ENCODE results near the gene ERBB2. TPM values are rescaled to one million over a fixed set of nuclear protein-coding genes. Genes with fewer than 3 reads are reported as not detected.

The ERBB2 gene
- polyA plus RNA-seq, 1 donor from 2014 or later = 0.79 TPM

DNA sequence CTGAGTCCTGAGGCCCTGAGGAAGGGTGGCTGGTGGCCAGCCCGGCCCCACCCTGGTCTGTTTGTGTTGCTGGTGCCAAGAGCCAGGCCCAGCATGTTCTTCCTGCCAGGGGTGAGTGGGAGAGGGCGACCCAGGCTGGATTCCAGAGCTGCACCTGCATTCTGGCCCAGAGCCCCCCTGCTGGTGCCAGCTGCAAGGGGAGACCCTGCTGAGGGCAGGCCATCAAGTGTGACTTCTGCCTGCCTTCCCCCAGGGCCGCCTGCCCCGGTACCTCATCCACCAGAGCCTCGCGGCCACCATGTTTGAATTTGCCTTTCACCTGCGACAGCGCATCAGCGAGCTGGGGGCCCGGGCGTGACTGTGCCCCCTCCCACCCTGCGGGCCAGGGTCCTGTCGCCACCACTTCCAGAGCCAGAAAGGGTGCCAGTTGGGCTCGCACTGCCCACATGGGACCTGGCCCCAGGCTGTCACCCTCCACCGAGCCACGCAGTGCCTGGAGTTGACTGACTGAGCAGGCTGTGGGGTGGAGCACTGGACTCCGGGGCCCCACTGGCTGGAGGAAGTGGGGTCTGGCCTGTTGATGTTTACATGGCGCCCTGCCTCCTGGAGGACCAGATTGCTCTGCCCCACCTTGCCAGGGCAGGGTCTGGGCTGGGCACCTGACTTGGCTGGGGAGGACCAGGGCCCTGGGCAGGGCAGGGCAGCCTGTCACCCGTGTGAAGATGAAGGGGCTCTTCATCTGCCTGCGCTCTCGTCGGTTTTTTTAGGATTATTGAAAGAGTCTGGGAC is 37.1 kb upstream of the ERBB2 start:
- H3K4me1 Mint-ChIP-seq = peaks cover 0 to 8% (median 3%) of the 10 kb centered on the region in 3 donors
- peaks cover 6% of the 10 kb centered on the region for H3K27me3 Mint-ChIP-seq
- peaks cover 5% of the 10 kb centered on the region for H3K36me3 Mint-ChIP-seq
- H3K4me3 Mint-ChIP-seq = no peak overlapping the region
- no peak overlapping the region for H3K27ac Mint-ChIP-seq
- H3K9me3 Mint-ChIP-seq = no peaks in the 10 kb centered on the region

DNA sequence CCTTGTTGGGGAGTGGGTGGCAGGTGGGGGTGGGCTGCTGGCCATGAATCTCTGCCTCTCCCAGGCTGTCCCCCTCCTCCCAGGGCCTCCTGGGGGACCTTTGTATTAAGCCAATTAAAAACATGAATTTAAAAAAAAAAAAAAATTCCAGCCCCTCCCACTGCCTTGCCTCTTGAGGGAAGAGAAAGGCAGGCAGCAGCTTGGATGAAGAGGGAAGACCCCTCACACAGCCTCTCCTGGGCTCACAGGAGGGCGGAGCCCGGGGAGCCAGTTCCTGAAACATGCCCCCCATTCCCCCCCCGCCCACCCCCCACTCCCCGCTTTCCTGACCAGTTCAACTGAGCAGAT is 36.5 kb upstream of the ERBB2 start:
- Mint-ChIP-seq H3K4me1 (peaks cover 0 to 8% (median 3%) of the 10 kb centered on the region in 3 donors), H3K27me3 (peaks cover 6% of the 10 kb centered on the region), H3K27ac (no peak overlapping the region), H3K4me3 (no peak overlapping the region), H3K36me3 (peaks cover 4% of the 10 kb centered on the region), H3K9me3 (no peaks in the 10 kb centered on the region)

DNA sequence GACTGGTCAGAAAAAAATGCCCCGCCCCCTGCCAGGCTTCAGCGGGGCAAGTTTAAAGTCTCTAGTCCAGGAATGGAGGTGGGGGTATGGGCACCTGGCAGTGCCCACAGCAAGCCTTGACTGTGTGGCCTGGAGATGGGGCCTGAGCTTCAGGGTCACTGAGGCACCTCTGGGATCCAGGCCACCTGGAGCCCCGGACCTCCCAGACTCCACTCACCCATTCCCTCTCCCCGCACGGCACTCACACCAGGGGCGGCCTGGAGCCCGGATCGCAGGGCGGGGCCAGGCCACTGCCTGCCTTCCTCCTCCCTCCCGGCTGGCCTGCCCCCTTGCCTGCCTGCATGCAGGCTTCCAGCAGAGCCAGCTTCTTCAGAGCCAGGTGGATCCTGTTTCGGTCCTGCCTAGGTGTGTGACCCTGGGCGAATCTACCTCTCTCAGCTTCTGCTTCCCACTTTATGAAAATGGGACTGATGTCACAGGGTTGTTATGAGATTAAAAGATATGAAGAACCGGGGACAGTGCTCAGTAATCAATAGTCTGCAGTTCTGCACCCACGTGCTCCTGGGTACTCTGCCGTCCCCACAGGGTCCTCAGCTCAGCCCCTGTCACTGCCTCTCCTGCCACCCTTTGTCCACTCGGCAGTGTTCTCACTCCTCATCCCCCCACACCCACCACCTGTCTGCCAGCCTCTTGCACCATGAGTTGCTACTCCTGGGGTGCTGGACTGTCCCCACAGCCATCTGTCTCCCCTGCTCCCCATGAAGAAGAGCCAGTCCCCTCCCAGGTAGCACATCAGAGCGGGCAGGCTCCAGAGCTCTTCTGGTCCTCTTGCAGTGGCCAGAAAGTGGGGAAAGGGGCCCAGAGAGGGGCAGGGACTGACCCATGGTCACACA is 35.9 kb upstream of the ERBB2 start:
- Mint-ChIP-seq H3K27me3 (peaks cover 10% of the 10 kb centered on the region), H3K4me3 (peak overlapping the region in 1 of 4 donors; percentile 52), H3K36me3 (peaks cover 4% of the 10 kb centered on the region), H3K4me1 (peaks cover 0 to 8% (median 7%) of the 10 kb centered on the region in 3 donors), H3K27ac (no peak overlapping the region), H3K9me3 (no peaks in the 10 kb centered on the region)

DNA sequence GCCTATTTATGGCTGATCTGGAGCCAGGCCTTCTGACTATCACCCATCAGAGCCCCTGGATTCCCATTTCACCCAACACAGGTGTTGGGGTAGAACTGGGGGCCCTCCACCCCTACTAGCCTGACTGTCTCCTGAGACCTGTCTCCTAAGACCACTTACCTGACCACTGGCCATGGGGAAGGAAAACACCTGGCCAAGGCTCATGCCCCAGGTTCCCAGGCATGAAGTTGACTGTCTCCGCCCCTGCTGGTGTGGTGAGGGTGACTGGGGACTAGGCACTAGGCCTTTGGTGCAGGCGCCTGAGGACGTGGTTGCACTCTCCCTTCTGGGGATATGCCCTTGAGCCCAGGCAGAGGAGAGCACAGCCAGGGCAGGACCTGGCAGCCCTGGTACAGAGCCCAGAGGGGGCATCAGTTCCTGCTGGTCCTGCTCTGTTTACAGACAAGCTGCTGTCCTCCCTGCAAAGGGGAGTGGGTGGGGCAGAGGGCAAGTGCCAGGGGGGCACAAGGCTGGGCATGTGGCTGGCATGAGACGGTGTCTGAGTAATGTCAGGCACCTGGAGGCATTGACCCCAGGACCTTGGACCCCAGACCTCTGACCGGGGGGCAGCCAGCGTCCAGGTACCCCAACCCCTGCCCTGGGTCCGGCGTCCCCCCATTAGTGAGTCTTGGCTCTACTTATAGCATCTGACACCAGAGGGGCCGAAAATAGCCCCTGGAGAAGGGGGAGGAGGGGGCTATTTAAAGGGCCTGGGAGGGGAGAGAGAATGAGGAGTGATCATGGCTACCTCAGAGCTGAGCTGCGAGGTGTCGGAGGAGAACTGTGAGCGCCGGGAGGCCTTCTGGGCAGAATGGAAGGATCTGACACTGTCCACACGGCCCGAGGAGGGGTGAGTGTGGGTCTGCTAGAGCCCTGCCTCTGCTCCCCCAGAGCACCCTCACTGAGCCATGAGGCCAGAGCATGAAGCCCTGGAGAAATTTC is 35.0 kb upstream of the ERBB2 start, which contains the start of gene TCAP:
TCAP (plus strand) TSS at position 769 of the 981 bp plus-strand sequence; CDS start at position 780, 11 bp downstream.
- H3K27ac Mint-ChIP-seq = no peak within 1 kb of the TSS

DNA sequence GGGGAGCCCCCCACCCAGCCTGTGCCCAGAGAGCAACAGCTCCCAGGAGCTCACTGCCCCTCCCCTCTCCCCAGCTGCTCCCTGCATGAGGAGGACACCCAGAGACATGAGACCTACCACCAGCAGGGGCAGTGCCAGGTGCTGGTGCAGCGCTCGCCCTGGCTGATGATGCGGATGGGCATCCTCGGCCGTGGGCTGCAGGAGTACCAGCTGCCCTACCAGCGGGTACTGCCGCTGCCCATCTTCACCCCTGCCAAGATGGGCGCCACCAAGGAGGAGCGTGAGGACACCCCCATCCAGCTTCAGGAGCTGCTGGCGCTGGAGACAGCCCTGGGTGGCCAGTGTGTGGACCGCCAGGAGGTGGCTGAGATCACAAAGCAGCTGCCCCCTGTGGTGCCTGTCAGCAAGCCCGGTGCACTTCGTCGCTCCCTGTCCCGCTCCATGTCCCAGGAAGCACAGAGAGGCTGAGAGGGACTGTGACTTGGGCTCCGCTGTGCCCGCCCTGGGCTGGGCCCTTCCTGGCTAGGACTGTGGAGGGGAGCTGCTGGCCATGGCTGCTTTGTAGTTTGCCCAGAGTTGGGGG is 34.1 kb upstream of the ERBB2 start:
- H3K27me3 Mint-ChIP-seq = peaks cover 15% of the 10 kb centered on the region
- H3K9me3 Mint-ChIP-seq = no peaks in the 10 kb centered on the region

More for the DNA sequence above, 35.0 kb upstream of the ERBB2 start, which contains the start of gene TCAP:
- Mint-ChIP-seq H3K27me3 (peaks cover 14% of the 10 kb centered on the region), H3K4me1 (peaks cover 0 to 8% (median 4%) of the 10 kb centered on the region in 3 donors), H3K4me3 (peak within 1 kb of the TSS in 2 of 4 donors; percentile 52 to 71), H3K36me3 (peaks cover 4% of the 10 kb centered on the region), H3K9me3 (no peaks in the 10 kb centered on the region)

DNA sequence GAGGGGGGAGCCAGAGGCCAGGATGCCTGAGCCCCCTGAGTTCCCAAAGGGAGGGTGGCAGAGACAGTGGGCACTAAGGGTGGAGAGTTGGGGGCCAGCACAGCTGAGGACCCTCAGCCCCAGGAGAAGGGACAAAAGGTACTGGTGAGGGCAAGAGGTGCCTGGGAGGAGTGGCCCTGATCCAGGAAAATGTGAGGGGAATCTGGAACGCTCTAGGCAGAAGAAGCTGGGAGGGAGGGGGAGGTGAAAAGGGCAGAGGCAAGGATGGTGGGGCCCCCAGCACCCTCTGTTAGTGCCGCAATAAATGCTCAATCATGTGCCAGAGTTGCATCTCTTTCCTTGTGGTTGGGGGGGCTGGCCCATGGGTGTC is 33.6 kb upstream of the ERBB2 start:
- H3K27me3 Mint-ChIP-seq = peaks cover 15% of the 10 kb centered on the region
- H3K36me3 Mint-ChIP-seq = peaks cover 2% of the 10 kb centered on the region
- H3K4me3 Mint-ChIP-seq = peak overlapping the region in 2 of 4 donors; percentile 5 to 71
- H3K9me3 Mint-ChIP-seq = no peaks in the 10 kb centered on the region
- peaks cover 0 to 8% (median 4%) of the 10 kb centered on the region in 3 donors for H3K4me1 Mint-ChIP-seq
- H3K27ac Mint-ChIP-seq = no peak overlapping the region

More for the DNA sequence above, 34.1 kb upstream of the ERBB2 start:
- Mint-ChIP-seq H3K36me3 (peaks cover 3% of the 10 kb centered on the region), H3K27ac (no peak overlapping the region), H3K4me1 (peaks cover 0 to 8% (median 4%) of the 10 kb centered on the region in 3 donors), H3K4me3 (peak overlapping the region in 1 of 4 donors; percentile 71)

DNA sequence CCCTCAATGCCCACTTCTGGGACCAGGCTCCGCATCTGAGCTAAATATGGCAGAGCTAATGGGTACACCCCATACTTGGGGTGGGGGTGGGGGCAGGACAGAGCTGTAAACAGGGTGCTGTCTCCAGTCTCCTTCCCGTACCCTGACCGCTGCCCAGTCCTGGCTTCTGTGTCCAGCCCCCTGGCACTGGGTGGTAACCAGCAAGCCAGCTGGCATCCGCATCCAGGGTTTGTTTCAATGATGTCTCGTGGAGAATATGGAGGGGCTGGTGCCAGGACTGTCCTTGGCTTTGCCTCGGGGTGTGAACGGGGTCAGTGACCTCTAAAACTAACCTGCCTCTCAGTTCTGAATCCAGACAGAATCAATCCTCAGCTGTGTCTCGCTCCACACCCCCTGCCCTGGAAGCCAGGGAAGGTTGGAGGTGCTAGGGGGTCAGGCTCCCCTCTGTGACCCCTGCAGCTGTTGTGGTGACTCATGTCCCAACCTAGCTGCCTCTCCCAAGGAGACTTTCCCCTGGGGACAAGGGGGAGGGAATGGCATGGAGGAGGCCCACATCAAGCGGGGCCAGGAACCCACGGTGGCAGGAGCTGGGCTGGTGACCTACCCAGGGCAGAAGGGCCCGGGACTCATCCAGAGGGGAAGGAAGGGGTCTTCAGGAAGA is 33.1 kb upstream of the ERBB2 start:
- Mint-ChIP-seq H3K27me3 (peaks cover 15% of the 10 kb centered on the region), H3K4me1 (peaks cover 0 to 8% (median 4%) of the 10 kb centered on the region in 3 donors), H3K4me3 (peak overlapping the region in 1 of 4 donors; percentile 5), H3K27ac (no peak overlapping the region), H3K9me3 (no peaks in the 10 kb centered on the region), H3K36me3 (peaks cover 2% of the 10 kb centered on the region)

DNA sequence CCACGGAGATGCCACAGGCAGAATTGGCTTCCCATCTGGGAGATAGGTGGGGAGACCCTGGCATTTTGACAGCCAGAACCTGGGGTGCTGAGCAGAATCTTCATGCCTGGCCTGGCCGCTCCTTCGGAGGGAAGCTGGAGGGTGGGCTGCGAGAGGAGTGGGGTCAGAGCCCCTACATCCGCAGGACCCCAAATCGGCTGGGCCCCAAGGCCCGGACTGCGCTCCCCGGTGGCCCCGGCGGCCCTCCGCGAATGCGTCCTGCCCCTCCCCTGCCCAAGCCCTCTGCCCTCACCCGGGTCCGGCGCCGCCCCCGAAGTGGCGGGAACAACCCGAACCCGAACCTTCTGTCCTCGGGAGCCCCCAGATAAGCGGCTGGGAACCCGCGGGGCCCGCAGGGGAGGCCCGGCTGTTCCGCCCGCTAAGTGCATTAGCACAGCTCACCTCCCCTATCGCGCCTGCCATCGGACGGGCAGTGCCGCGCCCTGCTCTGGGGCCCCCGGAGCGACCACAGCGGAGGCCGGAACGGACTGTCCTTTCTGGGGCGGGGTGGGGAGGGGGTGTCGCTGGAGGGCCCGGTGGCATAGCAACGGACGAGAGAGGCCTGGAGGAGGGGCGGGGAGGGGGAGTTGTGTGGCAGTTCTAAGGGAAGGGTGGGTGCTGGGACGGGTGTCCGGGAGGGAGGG is 32.5 kb upstream of the ERBB2 start:
- peaks cover 2% of the 10 kb centered on the region for H3K36me3 Mint-ChIP-seq
- H3K27ac Mint-ChIP-seq = no peak overlapping the region
- peaks cover 3 to 8% (median 4%) of the 10 kb centered on the region in 3 donors for H3K4me1 Mint-ChIP-seq
- peak overlapping the region in 2 of 4 donors; percentile 74 to 92 for H3K4me3 Mint-ChIP-seq
- H3K9me3 Mint-ChIP-seq = no peaks in the 10 kb centered on the region
- H3K27me3 Mint-ChIP-seq = peaks cover 15% of the 10 kb centered on the region

DNA sequence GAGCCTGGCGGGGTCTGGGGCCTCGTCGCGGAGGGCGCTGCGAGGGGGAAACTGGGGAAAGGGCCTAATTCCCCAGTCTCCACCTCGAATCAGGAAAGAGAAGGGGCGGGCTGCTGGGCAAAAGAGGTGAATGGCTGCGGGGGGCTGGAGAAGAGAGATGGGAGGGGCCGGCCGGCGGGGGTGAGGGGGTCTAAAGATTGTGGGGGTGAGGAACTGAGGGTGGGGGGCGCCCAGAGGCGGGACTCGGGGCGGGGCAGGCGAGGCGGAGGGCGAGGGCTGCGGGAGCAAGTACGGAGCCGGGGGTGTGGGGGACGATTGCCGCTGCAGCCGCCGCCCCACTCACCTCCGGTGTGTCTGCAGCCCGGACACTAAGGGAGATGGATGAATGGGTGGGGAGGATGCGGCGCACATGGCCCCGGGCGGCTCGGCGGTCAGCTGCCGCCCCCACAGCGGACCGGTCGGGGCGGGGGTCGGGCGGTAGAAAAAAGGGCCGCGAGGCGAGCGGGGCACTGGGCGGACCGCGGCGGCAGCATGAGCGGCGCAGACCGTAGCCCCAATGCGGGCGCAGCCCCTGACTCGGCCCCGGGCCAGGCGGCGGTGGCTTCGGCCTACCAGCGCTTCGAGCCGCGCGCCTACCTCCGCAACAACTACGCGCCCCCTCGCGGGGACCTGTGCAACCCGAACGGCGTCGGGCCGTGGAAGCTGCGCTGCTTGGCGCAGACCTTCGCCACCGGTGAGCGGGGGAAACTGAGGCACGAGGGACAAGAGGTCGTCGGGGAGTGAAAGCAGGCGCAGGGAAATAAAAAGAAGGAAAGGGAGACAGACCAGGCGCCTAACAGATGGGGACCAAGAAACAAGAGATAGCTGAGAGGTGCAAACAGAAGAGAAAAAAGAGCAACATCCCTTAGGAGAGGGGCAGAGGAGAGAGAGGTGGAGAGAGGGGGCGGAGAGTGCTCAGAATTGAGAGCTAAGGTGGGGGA is 31.6 kb upstream of the ERBB2 start, which contains the start of gene PNMT:
PNMT (plus strand) TSS at position 509 of the 980 bp plus-strand sequence; CDS start at position 532, 23 bp downstream.
- H3K9me3 Mint-ChIP-seq = no peaks in the 10 kb centered on the region
- peak within 1 kb of the TSS in 1 of 3 donors; percentile 93 for H3K27ac Mint-ChIP-seq
- peaks cover 3 to 10% (median 4%) of the 10 kb centered on the region in 3 donors for H3K4me1 Mint-ChIP-seq
- peaks cover 2% of the 10 kb centered on the region for H3K36me3 Mint-ChIP-seq
- peak within 1 kb of the TSS; percentile 49 to 92 (median 78) for H3K4me3 Mint-ChIP-seq
- peaks cover 15% of the 10 kb centered on the region for H3K27me3 Mint-ChIP-seq

DNA sequence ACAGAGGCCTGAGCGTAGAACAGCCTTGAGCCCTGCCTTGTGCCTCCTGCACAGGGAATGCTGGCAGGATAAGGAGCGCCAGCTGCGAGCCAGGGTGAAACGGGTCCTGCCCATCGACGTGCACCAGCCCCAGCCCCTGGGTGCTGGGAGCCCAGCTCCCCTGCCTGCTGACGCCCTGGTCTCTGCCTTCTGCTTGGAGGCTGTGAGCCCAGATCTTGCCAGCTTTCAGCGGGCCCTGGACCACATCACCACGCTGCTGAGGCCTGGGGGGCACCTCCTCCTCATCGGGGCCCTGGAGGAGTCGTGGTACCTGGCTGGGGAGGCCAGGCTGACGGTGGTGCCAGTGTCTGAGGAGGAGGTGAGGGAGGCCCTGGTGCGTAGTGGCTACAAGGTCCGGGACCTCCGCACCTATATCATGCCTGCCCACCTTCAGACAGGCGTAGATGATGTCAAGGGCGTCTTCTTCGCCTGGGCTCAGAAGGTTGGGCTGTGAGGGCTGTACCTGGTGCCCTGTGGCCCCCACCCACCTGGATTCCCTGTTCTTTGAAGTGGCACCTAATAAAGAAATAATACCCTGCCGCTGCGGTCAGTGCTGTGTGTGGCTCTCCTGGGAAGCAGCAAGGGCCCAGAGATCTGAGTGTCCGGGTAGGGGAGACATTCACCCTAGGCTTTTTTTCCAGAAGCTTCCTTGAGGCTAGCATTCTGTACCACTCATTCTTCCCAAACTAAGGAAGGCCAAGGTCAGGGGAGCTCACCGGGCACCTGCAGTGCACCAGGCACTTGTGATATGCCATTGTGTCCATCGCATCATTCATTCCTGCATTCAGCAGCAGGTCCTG is 29.7 kb upstream of the ERBB2 start:
- Mint-ChIP-seq H3K27me3 (peaks cover 15% of the 10 kb centered on the region), H3K9me3 (no peaks in the 10 kb centered on the region), H3K4me3 (no peak overlapping the region), H3K4me1 (peaks cover 3 to 10% (median 4%) of the 10 kb centered on the region in 3 donors), H3K36me3 (peaks cover 2% of the 10 kb centered on the region), H3K27ac (peak overlapping the region in 1 of 3 donors; percentile 27)

DNA sequence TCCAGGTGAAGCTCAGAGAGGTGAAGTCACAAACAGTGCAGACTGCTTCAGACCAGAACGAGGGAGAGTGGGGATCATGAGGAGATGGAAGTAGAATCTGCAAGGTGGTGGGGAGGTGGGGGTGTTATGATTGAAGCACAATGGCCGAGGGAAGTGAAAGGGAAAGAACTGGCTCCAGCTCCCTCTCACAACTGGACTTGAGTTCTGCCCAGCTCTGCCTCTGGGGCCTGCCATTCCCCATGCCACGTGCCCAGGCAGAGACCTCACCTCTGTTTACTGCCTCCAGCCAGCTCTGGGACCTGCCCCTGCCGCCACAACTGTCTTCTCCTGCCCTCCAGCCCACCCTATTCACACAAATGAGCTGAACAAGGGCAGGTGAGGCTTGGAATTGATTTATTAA is 29.1 kb upstream of the ERBB2 start:
- Mint-ChIP-seq H3K4me3 (no peak overlapping the region), H3K4me1 (peaks cover 3 to 15% (median 9%) of the 10 kb centered on the region in 3 donors), H3K27ac (peak overlapping the region in 1 of 3 donors; percentile 57), H3K9me3 (no peaks in the 10 kb centered on the region), H3K36me3 (no peaks in the 10 kb centered on the region), H3K27me3 (peaks cover 15% of the 10 kb centered on the region)

Data from IgD-negative memory B cell (primary cell).